Mucosa of descending colon (tissue), 3 donors: ENCODE results near the gene CFTR. TPM values are rescaled to one million over a fixed set of nuclear protein-coding genes. Genes with fewer than 3 reads are reported as not detected.

Experiments used
- ATAC-seq: fragments of 200-7000 bp; cut with Tn5 transposase; one replicate; pipeline ENCODE4 v1.9.1; 2020; ENCODE audit warnings: mild to moderate bottlenecking, moderate library complexity
- DNase-seq, 3 donors: peaks; one replicate each; pipeline ENCODE4 v3.0.0-alpha.2; 2020
- H3K36me3 ChIP-seq: fragments of 200-600 bp; one replicate; pipeline ENCODE4 v1.8.0; 2021; ENCODE audit warnings: low read depth, mild to moderate bottlenecking
- H3K4me1 ChIP-seq: fragments of 200-600 bp; one replicate; pipeline ENCODE4 v1.8.0; 2021; ENCODE audit warnings: low read depth, mild to moderate bottlenecking
- H3K4me3 ChIP-seq: fragments of 200-600 bp; one replicate; pipeline ENCODE4 v1.8.0; 2021; ENCODE audit warnings: mild to moderate bottlenecking
- H3K9me3 ChIP-seq: fragments of 200-600 bp; one replicate; pipeline ENCODE4 v1.8.0; 2021; ENCODE audit warnings: mild to moderate bottlenecking
- intact Hi-C, 2 donors: fragments of 100-400 bp; cut with DNase I in 1 of 2; cut with micrococcal nuclease in 1 of 2; formaldehyde crosslinking; loops; one replicate each; pipeline versions ENCODE4 v1.11.0 to v1.11.1; 2022; cut with DNase I, micrococcal nuclease
- total RNA-seq, 3 donors: library from RNA; stranded (reverse); fragmentation: NEBNext Ultra II Directional in 2 of 3; extraction: Animal tissue kit (Norgen Biotek cat#: 25700) in 2 of 3; gene quantifications; one replicate each; pipeline versions ENCODE4 v1.2.1 to v1.2.4, GENCODE V29; 2021 to 2023
- TF ChIP-seq, protein P1 (sequence below): fragments of 200-600 bp; IDR thresholded peaks from one replicate; pipeline ENCODE4 v1.8.0; 2022; ENCODE audit warnings: antibody characterized with exemption, mild to moderate bottlenecking
- donor health status: DM: no; HTN: no; CAD: no; lungs with moderate emphysema.
- donor health status: DM: no; HTN: no; CAD: no.
- donor health status: DM: no; HTN: yes; CAD: no.

The CFTR gene
- total RNA-seq, 3 donors from 2014 or later = 85.9 to 176 (median 94.9) TPM

DNA sequence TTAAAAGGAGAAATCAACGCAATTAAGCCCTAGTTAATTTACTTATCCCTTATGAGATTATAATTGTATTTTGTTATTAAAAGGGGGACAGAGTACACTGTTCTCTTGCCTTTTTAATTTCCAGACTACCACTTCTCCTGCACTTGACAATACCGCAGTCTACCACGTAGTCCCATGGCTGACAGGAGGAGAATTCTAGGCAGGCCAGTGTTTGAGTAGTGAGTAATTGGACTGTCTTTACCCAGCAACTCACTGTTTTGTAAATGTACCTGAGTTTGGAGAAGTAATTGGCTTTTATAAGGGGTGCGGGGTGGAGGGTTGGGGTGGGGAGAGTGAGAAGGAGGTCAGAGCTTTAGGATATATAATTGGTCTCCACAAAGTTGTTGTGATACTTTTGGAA is 85.4 kb downstream of the CFTR start:
- no peaks in the 10 kb centered on the region for H3K36me3 ChIP-seq
- intact Hi-C loops = no loop called here
- ATAC-seq (peak; percentile 51), DNase-seq (no peak)
- H3K4me3 ChIP-seq = no peak overlapping the region
- no peaks in the 10 kb centered on the region for H3K9me3 ChIP-seq
- TF ChIP-seq, protein P1, sequence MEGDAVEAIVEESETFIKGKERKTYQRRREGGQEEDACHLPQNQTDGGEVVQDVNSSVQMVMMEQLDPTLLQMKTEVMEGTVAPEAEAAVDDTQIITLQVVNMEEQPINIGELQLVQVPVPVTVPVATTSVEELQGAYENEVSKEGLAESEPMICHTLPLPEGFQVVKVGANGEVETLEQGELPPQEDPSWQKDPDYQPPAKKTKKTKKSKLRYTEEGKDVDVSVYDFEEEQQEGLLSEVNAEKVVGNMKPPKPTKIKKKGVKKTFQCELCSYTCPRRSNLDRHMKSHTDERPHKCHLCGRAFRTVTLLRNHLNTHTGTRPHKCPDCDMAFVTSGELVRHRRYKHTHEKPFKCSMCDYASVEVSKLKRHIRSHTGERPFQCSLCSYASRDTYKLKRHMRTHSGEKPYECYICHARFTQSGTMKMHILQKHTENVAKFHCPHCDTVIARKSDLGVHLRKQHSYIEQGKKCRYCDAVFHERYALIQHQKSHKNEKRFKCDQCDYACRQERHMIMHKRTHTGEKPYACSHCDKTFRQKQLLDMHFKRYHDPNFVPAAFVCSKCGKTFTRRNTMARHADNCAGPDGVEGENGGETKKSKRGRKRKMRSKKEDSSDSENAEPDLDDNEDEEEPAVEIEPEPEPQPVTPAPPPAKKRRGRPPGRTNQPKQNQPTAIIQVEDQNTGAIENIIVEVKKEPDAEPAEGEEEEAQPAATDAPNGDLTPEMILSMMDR = no peak
- H3K4me1 ChIP-seq = no peaks in the 10 kb centered on the region

- no peaks in the 10 kb centered on the region for H3K9me3 ChIP-seq
- ATAC-seq (no peak), DNase-seq (no peak)
- no peaks in the 10 kb centered on the region for H3K36me3 ChIP-seq
- intact Hi-C loops = no loop called here
- H3K4me1 ChIP-seq = no peaks in the 10 kb centered on the region
- H3K4me3 ChIP-seq = no peak overlapping the region
- TF ChIP-seq, protein P1 = no peak
Measured at GRCh38 chr7:117567781-117568180, 88.0 kb downstream of the CFTR start.

DNA sequence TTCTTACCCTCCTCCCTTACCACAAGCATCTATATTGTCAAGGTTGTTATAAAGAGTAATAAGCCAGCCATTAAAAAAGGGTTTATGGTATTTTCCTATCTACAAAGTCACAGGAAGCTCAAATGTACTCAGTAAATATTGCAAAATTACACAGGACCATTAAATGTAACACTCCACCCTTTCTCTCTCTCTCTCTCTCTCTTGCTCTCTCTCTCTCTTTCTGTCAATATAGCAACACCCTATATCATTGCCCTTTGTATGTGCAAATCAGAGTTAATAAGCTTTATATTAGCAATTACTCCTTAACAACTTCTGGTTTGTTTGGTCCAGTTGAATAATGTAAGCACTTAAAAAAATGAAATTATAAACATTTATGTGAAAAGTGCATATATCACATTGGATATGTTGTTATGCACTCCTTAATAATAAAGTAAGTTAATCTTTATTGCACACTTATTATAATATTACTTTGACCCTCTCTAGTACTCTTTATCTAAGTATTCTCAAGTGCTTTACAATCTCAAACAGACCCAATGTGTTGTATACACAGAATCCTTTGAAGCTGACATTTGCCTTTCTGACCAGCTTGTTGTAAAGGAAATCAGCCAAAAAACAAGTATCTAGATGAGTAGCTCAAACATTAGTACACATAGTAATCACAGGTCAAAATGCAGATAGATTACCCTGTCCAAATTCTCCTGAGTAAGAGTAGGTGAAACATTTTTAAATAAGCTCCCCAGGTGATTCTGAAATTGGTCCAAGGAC is 93.2 kb downstream of the CFTR start:
- Histone ChIP-seq H3K4me1 (no peaks in the 10 kb centered on the region), H3K36me3 (no peaks in the 10 kb centered on the region), H3K4me3 (no peak overlapping the region), H3K9me3 (no peaks in the 10 kb centered on the region)
- ATAC-seq (peak; percentile 95), DNase-seq (no peak)
- TF ChIP-seq, protein P1 = no peak
- intact Hi-C loops = no loop called here

- TF ChIP-seq, protein P1 = no peak
- no peak for DNase-seq
- H3K36me3 ChIP-seq = no peaks in the 10 kb centered on the region
- ATAC-seq = no peak
- no peaks in the 10 kb centered on the region for H3K4me1 ChIP-seq
- H3K9me3 ChIP-seq = no peaks in the 10 kb centered on the region
- intact Hi-C loops = no loop called here
- H3K4me3 ChIP-seq = no peak overlapping the region
Measured at GRCh38 chr7:117581424-117581823, 101.6 kb downstream of the CFTR start.

DNA sequence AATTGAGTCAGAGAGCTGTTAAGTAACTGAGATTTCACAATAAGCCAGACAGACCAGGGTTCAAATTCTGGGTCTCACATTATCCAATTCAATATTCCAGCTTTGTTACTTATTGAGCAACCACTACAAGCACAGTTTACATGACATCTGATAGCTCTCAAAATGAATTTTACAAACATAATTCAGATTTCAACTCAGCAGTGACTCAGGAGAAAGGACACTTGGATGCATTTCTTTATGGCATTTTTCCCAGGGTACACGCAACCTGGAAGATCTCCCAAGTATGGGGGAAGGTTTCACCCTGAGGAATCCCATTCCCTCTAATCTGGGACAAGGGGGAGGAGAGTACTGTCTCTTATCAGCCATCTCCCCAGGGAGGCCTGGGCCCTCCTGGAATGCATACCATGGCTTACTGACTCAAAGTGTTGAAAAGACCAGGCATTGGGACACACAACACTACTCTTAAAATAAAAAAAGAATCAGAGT is 102.4 kb downstream of the CFTR start:
- Histone ChIP-seq H3K4me3 (no peak overlapping the region), H3K9me3 (no peaks in the 10 kb centered on the region), H3K4me1 (no peaks in the 10 kb centered on the region), H3K36me3 (no peaks in the 10 kb centered on the region)
- TF ChIP-seq, protein P1 = no peak
- intact Hi-C loops = no loop called here
- ATAC-seq (peak; percentile 37), DNase-seq (no peak)
